DOHH2 (cell line): ENCODE measurements around the gene DHX16.

Experiments used
- H3F3A ChIP-seq: fragments of 200-600 bp; sonication (generic), shearing (Covaris generic); 2 replicates; pipeline ENCODE4 v1.6.0; 2016; ENCODE audit warnings: antibody characterized with exemption, mild to moderate bottlenecking; ENCODE audit not compliant: control insufficient read depth, insufficient read depth
- H3K27ac ChIP-seq: fragments of 200-600 bp; sonication (generic); 2 replicates; pipeline ENCODE4 v1.5.1; 2014; ENCODE audit warnings: low read depth, mild to moderate bottlenecking, low read length, moderate library complexity
- H3K27me3 ChIP-seq: fragments of 200-600 bp; sonication (generic); 2 replicates; pipeline ENCODE4 v1.6.1; 2014; ENCODE audit warnings: mild to moderate bottlenecking, low read length, mixed read lengths; ENCODE audit not compliant: control insufficient read depth
- H3K36me3 ChIP-seq: fragments of 200-600 bp; sonication (generic); 2 replicates; pipeline ENCODE4 v1.6.1; 2014; ENCODE audit warnings: mild to moderate bottlenecking, low read length, moderate library complexity, mixed read lengths; ENCODE audit not compliant: control insufficient read depth
- H3K4me1 ChIP-seq: fragments of 200-600 bp; sonication (generic); 2 replicates; pipeline ENCODE4 v1.6.1; 2014; ENCODE audit warnings: mild to moderate bottlenecking, low read length, mixed read lengths; ENCODE audit not compliant: control insufficient read depth
- H3K4me2 ChIP-seq: fragments of 200-600 bp; sonication (generic); 2 replicates; pipeline ENCODE4 v1.6.0; 2014; ENCODE audit warnings: mild to moderate bottlenecking, low read length, moderate library complexity
- H3K4me3 ChIP-seq: fragments of 200-600 bp; sonication (generic); 2 replicates; pipeline ENCODE4 v1.5.1; 2014; ENCODE audit warnings: mild to moderate bottlenecking, low read length, mixed read lengths
- H3K79me2 ChIP-seq: fragments of 200-600 bp; sonication (generic); 2 replicates; pipeline ENCODE4 v1.6.1; 2014; ENCODE audit warnings: mild to moderate bottlenecking, low read length, mixed read lengths; ENCODE audit not compliant: control insufficient read depth
- H3K9me2 ChIP-seq: fragments of 200-600 bp; sonication (generic); replicated peaks from 2 replicates; pipeline ENCODE4 v1.6.1; 2014; ENCODE audit warnings: mild to moderate bottlenecking, low read length, mixed read lengths; ENCODE audit not compliant: control insufficient read depth
- H3K9me3 ChIP-seq: fragments of 200-600 bp; sonication (generic); 2 replicates; pipeline ENCODE4 v1.6.1; 2014; ENCODE audit warnings: antibody characterized with exemption, low read length, mixed read lengths; ENCODE audit not compliant: control insufficient read depth, insufficient read depth
- H4K20me1 ChIP-seq: fragments of 200-600 bp; sonication (generic); 2 replicates; pipeline ENCODE4 v1.6.0; 2014; ENCODE audit warnings: low read depth, mild to moderate bottlenecking, antibody characterized with exemption, low read length, moderate library complexity; ENCODE audit not compliant: control insufficient read depth, insufficient read depth
- CTCF ChIP-seq: fragments of 200-600 bp; sonication (generic); IDR thresholded peaks from one replicate; pipeline ENCODE4 v1.5.1; 2014; ENCODE audit warnings: antibody characterized with exemption, mild to moderate bottlenecking, low read depth, low read length; ENCODE audit not compliant: poor library complexity, severe bottlenecking
- EZH2phosphoT487 ChIP-seq: fragments of 200-600 bp; sonication (generic); IDR thresholded peaks from 2 replicates; pipeline ENCODE4 v1.6.1; 2017; ENCODE audit warnings: borderline replicate concordance, mild to moderate bottlenecking, antibody characterized with exemption, low read length, moderate library complexity, mixed read lengths

Gene DHX16

GRCh38 chr6:30707281-30707850 is 34.6 kb upstream of the DHX16 start:
- H3K27me3 ChIP-seq: no peaks in the 10 kb centered on the region

GRCh38 chr6:30705620-30706019 is 32.8 kb upstream of the DHX16 start:
- Histone ChIP-seq H3K9me2 (no peaks in the 10 kb centered on the region), H3K79me2 (no peaks in the 10 kb centered on the region), H3K9me3 (no peaks in the 10 kb centered on the region), H3K4me2 (no peak overlapping the region), H3K27me3 (no peaks in the 10 kb centered on the region), H4K20me1 (no peaks in the 10 kb centered on the region), H3F3A (peaks cover 7% of the 10 kb centered on the region; the same call in 1 of the 2 replicates), H3K36me3 (peaks cover 69% of the 10 kb centered on the region), H3K4me3 (no peak overlapping the region), H3K4me1 (no peaks in the 10 kb centered on the region), H3K27ac (no peak overlapping the region)
- TF ChIP-seq CTCF (no peak), EZH2phosphoT487 (no peak)

More at GRCh38 chr6:30707281-30707850, 34.6 kb upstream of the DHX16 start:
- peaks cover 7% of the 10 kb centered on the region; the same call in 1 of the 2 replicates for H3F3A ChIP-seq
- no peaks in the 10 kb centered on the region for H3K79me2 ChIP-seq
- H3K4me3 ChIP-seq: no peak overlapping the region
- no peaks in the 10 kb centered on the region for H4K20me1 ChIP-seq
- H3K36me3 ChIP-seq: peaks cover 81% of the 10 kb centered on the region
- no peak overlapping the region for H3K4me2 ChIP-seq
- no peaks in the 10 kb centered on the region for H3K9me2 ChIP-seq
- TF ChIP-seq CTCF (no peak), EZH2phosphoT487 (no peak)
- peaks cover 6% of the 10 kb centered on the region; the same call in 1 of the 2 replicates for H3K4me1 ChIP-seq
- H3K9me3 ChIP-seq: no peaks in the 10 kb centered on the region
- H3K27ac ChIP-seq: no peak overlapping the region

- Histone ChIP-seq H3K36me3 (peaks cover 69% of the 10 kb centered on the region), H3K9me3 (no peaks in the 10 kb centered on the region), H3K27me3 (no peaks in the 10 kb centered on the region), H3K4me1 (no peaks in the 10 kb centered on the region), H3F3A (peaks cover 7% of the 10 kb centered on the region), H4K20me1 (no peaks in the 10 kb centered on the region), H3K79me2 (no peaks in the 10 kb centered on the region), H3K27ac (no peak overlapping the region), H3K4me3 (no peak overlapping the region), H3K9me2 (no peaks in the 10 kb centered on the region), H3K4me2 (no peak overlapping the region)
- TF ChIP-seq EZH2phosphoT487 (no peak), CTCF (no peak)
These were observed 31.0 kb upstream of the DHX16 start for GRCh38 chr6:30703821-30704220.
